ENCODE measurements around the gene MGARP. TPM values are rescaled to one million over a fixed set of nuclear protein-coding genes. Genes with fewer than 3 reads are reported as not detected.
A peak's percentile ranks its signal among the peaks of the same experiment; 100 is the strongest.

Gene MGARP
- polyA plus RNA-seq, 1 donor (not counting 4 experiments of a cell fraction or from before 2014, with no cell fraction given) = 0.94 TPM

DNA sequence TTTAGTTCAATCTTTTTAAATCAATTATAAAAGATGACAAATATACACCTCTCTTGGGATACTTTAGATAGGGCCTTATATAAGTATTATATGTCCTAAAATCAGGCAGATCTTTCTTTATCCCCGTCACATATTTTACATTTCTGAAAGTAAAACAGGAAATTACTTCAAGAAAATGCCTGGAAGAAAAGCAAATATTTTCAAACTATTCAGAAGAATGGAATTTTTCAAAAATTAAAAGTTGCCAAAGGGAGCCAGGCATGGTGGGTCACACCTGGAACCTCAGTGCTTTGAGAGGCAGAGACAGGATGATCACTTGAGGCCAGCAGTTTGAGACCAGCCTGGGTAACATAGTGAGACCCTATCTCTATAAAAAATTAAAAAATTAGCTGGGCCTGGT, 34.4 kb downstream of the MGARP start:
- no peaks in the 10 kb centered on the region for H3K79me2 ChIP-seq (ENCODE audit: control insufficient read depth, insufficient read depth, low read length)
- H3K4me3 ChIP-seq (ENCODE audit: control insufficient read depth in 2 of 3, extremely low read depth in 1 of 3, insufficient read depth in 2 of 3, low read depth in 1 of 3, low read length in 3 of 3) = no peak overlapping the region
- no peaks in the 10 kb centered on the region for H3K36me3 ChIP-seq (ENCODE audit: control insufficient read depth in 2 of 2, extremely low read depth in 1 of 2, insufficient read depth in 2 of 2, low read length in 2 of 2)
- H3K27me3 ChIP-seq (ENCODE audit: control insufficient read depth, extremely low read depth, insufficient read depth, low read length) = no peaks in the 10 kb centered on the region
- H3K4me1 ChIP-seq (ENCODE audit: control insufficient read depth, extremely low read depth, insufficient read depth, low read length) = peaks cover 36% of the 10 kb centered on the region
- dilution Hi-C loops (cut with MboI; ENCODE audit: extremely low pct_ligation_motif_present, low sequenced_read_pairs) = no loop called here
- FAIRE-seq (no peak), DNase-seq (ENCODE audit: low read depth, low spot score) (no peak)
- no peaks in the 10 kb centered on the region for H3K9me1 ChIP-seq (ENCODE audit: control insufficient read depth, extremely low read depth, insufficient read depth, low read length)
- H3K27ac ChIP-seq (ENCODE audit: control insufficient read depth, insufficient read depth, low read length) = no peak overlapping the region
- no peak overlapping the region for H2AFZ ChIP-seq (ENCODE audit: control insufficient read depth, low read length)
- no peaks in the 10 kb centered on the region for H4K20me1 ChIP-seq (ENCODE audit: control insufficient read depth, extremely low read depth, insufficient read depth, low read length)
- no peak overlapping the region for H3K4me2 ChIP-seq (ENCODE audit: control insufficient read depth, extremely low read depth, insufficient read depth, low read depth, low read length)
- no peaks in the 10 kb centered on the region for H3K9me3 ChIP-seq (ENCODE audit: control insufficient read depth, low read depth, low read length)
- TF ChIP-seq EZH2 (IDR thresholded peaks at IDR 0.05; ENCODE audit: low read length) = no peak
- no peak overlapping the region for H3K9ac ChIP-seq (ENCODE audit: control insufficient read depth, extremely low read depth, insufficient read depth, low read length)

DNA sequence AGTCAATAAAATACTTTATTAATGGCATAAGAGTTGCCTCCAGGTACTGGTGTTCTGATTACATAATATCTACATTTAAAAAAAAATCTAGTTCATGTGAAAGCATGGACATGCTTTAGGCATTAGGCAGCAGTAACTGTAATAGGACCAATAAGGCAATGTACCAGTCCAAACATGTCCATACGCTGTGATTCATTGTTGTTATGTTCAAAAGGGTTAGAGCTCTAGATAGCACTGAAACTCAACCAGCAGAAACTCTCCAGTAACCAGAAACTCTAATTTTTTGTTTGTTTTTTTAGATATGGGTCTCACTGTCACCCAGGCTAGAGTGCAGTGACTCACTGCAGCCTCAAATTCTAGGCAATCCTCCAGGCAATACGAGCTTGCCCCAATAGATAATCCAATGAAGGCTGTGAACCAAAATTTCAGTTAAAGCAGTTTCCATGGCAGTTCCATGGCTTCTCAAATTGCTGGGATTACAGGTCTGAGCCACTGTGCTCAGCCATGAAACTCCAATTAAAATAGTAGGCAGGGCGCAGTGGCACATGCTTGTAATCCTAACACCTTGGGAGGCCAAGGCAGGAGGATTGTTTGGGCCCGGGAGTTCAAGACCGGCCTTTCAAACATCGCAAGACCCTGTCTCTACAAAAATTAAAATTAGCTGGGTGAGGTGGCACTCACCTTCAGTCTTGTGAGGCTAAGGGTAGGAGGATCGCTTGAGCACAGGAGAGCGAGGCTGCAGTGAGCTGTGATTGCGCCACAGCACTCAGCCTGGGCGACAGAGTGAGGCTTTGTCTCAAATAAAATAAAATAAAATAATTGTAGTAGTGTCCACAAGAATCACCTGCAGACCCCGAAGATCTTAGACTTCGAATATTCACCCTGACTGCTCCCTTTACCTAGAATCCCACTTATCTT, 36.3 kb downstream of the MGARP start:
- no peak for TF ChIP-seq EZH2 (IDR thresholded peaks at IDR 0.05; ENCODE audit: low read length)
- TF ChIP-seq, protein P1, sequence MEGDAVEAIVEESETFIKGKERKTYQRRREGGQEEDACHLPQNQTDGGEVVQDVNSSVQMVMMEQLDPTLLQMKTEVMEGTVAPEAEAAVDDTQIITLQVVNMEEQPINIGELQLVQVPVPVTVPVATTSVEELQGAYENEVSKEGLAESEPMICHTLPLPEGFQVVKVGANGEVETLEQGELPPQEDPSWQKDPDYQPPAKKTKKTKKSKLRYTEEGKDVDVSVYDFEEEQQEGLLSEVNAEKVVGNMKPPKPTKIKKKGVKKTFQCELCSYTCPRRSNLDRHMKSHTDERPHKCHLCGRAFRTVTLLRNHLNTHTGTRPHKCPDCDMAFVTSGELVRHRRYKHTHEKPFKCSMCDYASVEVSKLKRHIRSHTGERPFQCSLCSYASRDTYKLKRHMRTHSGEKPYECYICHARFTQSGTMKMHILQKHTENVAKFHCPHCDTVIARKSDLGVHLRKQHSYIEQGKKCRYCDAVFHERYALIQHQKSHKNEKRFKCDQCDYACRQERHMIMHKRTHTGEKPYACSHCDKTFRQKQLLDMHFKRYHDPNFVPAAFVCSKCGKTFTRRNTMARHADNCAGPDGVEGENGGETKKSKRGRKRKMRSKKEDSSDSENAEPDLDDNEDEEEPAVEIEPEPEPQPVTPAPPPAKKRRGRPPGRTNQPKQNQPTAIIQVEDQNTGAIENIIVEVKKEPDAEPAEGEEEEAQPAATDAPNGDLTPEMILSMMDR (optimal IDR thresholded peaks at IDR 0.05 in 1 of 3, IDR thresholded peaks at IDR 0.05 in 1 of 3, conservative IDR thresholded peaks at IDR 0.05 in 1 of 3; ENCODE audit: extremely low read depth in 1 of 3, insufficient read depth in 2 of 3, low read length in 3 of 3) = no peak
- peak; percentile 80 for FAIRE-seq
- Histone ChIP-seq H3K36me3 (ENCODE audit: control insufficient read depth in 2 of 2, extremely low read depth in 1 of 2, insufficient read depth in 2 of 2, low read length in 2 of 2) (no peaks in the 10 kb centered on the region), H2AFZ (ENCODE audit: control insufficient read depth, low read length) (peak overlapping the region; percentile 23), H3K27me3 (ENCODE audit: control insufficient read depth, extremely low read depth, insufficient read depth, low read length) (no peaks in the 10 kb centered on the region), H3K79me2 (ENCODE audit: control insufficient read depth, insufficient read depth, low read length) (no peaks in the 10 kb centered on the region), H3K9ac (ENCODE audit: control insufficient read depth, extremely low read depth, insufficient read depth, low read length) (peak overlapping the region; percentile 66), H3K4me3 (ENCODE audit: control insufficient read depth in 2 of 3, extremely low read depth in 1 of 3, insufficient read depth in 2 of 3, low read depth in 1 of 3, low read length in 3 of 3) (no peak overlapping the region), H3K9me3 (ENCODE audit: control insufficient read depth, low read depth, low read length) (no peaks in the 10 kb centered on the region), H3K27ac (ENCODE audit: control insufficient read depth, insufficient read depth, low read length) (peak overlapping the region; percentile 92), H4K20me1 (ENCODE audit: control insufficient read depth, extremely low read depth, insufficient read depth, low read length) (no peaks in the 10 kb centered on the region), H3K4me2 (ENCODE audit: control insufficient read depth, extremely low read depth, insufficient read depth, low read depth, low read length) (peak overlapping the region; percentile 37), H3K9me1 (ENCODE audit: control insufficient read depth, extremely low read depth, insufficient read depth, low read length) (no peaks in the 10 kb centered on the region), H3K4me1 (ENCODE audit: control insufficient read depth, extremely low read depth, insufficient read depth, low read length) (peaks cover 36% of the 10 kb centered on the region)
- dilution Hi-C loops (cut with MboI; ENCODE audit: extremely low pct_ligation_motif_present, low sequenced_read_pairs) = no loop called here
- DNase-seq (ENCODE audit: low read depth, low spot score) = peak; percentile 93
